Fibroblast of lung (primary cell): ENCODE measurements around the gene PLCB2.

Source experiments
- CTCF ChIP-seq, 2 donors: IDR thresholded peaks in 1 of 2; conservative IDR thresholded peaks in 1 of 2; 1 replicate in 1 of 2; 2 replicates in 1 of 2; pipeline ENCODE4 v1.5.1; 2011 to 2012; ENCODE audit warnings: low read length in 2 of 2, control low read depth in 1 of 2, inconsistent platforms in 1 of 2, low read depth in 1 of 2, mild to moderate bottlenecking in 1 of 2
- EZH2 ChIP-seq: IDR thresholded peaks from 2 replicates; pipeline ENCODE4 v1.5.1; 2012; ENCODE audit warnings: low read length, control low read depth, mild to moderate bottlenecking; ENCODE audit errors: missing control alignments

DNA sequence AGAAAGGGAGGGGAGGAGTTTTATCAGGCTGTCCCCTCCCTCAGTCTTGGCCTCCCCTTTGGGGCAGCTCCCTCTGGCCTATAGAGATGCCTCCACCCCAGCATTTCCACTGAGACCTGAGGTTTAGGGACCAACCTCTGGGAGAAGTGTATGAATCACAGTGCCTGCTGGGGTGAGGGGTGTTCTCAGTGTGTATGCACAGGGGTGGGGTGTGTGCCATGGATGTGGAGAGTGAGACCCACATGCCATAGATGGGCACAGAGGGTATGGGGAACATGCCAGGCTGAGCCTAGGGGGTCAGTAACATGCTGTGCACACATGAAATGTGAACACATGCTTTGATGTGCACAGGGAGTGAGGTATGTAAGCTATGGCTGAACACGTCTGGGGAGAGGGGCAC, 12.4 kb downstream of the PLCB2 start:
- TF ChIP-seq CTCF (conservative IDR thresholded peaks at IDR 0.05 in 1 of 2, IDR thresholded peaks at IDR 0.05 in 1 of 2; ENCODE audit: low read depth in 1 of 2, low read length in 2 of 2) (no peak), EZH2 (no peak)
